SH-SY5Y (cell line): ENCODE data around the gene MGAT3.

Experiments used
- GATA2 ChIP-seq: IDR thresholded peaks from 2 replicates; pipeline ENCODE4 v1.6.1; 2011; ENCODE audit warnings: mild to moderate bottlenecking, low read depth, low read length
- GATA3 ChIP-seq: IDR thresholded peaks from 2 replicates; pipeline ENCODE4 v1.6.1; 2011; ENCODE audit warnings: low read depth, mild to moderate bottlenecking, low read length, moderate library complexity

The MGAT3 gene

DNA sequence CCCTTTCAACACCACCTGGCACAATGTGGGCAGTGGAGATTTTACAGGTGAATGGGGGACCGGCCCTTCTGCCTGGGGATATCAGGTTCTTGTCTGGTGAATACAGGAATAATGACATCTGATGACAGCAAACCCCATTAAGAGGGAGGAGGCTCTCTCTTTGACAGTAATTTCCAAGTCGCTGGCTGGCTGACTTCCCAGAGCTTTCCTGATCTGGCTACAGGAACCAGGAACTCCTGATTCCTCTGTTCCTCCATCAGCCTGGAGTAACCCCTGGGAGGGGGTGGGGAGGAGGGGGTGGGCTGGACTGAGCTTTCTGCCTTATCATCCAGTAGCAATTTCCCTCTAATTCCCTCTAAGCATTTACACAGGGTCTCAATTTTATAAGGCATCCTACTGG lies 41.6 kb downstream of the MGAT3 start:
- no peak for TF ChIP-seq GATA2
- no peak for TF ChIP-seq GATA3

GRCh38 chr22:39498802-39499201 lies 42.0 kb downstream of the MGAT3 start:
- TF ChIP-seq GATA3 (no peak), GATA2 (no peak)

- no peak for TF ChIP-seq GATA3
- no peak for TF ChIP-seq GATA2
Measured at GRCh38 chr22:39500101-39500500, 43.3 kb downstream of the MGAT3 start.

GRCh38 chr22:39501644-39502108 lies 44.9 kb downstream of the MGAT3 start:
- TF ChIP-seq GATA3 (no peak), GATA2 (no peak)

DNA sequence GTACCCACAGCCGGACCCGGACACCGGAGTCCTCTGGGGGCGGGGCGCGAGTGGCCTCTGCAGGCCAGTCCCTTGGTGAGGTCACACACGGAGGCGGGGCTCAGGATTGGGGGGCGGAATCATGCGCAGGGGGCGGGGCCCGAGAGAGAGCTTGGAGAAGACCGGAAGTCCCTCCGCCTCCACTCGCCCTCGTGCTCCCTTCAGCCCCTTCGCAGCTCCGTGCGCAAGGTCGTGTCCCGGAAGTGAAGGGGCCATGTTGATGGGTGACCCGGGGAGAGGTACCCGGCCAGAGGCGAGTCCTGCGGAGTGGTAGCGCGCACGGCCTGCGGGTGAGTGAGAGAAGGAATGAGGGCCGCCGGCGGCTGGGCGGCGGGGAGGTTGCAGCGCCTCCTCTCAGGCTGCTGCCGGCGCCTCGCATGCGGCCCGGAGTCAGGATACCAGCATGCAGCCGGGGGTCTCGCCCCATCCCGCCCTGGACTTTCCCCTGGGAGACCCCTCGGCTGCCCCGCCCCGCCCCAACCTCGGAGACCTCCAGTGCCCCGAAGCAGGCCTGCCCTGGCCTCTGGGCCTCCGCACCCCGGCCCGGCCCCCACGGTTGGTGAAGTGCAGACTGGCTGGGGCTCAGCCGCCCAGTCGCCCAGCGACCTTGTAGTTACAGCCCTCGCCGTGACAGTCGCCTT lies 45.4 kb downstream of the MGAT3 start, which contains the start of gene MIEF1:
TSS of gene MIEF1 (plus strand) at position 182 of the 680 bp plus-strand sequence. CDS start 9,005 bp downstream, outside the sequence.
- TF ChIP-seq GATA3 (no peak), GATA2 (no peak)

DNA sequence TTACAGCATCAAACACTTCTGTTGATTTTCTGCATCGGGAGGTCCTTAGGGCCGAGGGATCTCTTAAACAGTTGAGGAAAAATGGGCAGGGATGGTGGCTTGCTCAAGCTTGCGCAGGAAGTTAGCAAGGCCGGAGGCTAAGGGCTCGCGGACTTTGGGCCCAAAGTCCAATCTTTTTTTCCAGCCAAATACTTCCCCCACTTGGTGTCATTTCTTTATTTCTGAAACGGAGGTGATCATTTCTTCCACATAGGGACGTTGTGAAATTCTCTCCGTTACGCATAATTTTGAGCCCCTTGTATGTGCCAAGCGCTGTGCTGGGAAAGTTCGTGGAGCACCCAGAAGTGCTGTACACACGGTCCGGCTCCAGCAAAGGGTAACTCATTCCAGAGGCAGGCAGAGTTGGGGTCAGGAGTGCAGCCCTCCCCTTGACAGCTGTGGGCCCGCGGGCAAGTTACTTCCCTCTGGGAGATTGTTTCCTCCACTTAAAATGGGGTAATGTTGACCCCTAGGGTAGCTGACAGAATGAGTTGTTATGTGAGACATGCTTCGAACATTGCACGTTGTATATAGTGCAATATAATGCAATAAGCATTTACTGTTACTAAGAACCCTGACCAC lies 46.1 kb downstream of the MGAT3 start:
- TF ChIP-seq GATA2 (no peak), GATA3 (no peak)

DNA sequence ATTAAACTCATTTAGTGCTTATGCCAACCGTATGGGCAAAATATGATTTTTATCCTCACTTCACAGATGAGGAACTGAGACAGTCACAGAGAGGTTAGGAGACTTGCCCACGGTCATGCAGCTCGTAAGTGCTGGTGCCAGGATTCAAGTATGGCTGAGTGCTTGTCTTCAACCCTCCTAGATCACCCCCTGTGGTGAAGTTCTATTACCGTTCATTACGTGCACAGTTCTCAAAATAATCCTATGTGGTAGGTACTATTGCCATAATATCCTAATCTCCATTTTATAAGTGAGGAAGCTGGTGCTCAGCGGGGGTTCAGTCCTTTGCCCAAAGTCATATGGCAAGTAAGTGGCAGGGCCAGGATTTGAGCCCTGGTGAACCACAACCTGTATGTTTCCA lies 46.8 kb downstream of the MGAT3 start:
- TF ChIP-seq GATA2: no peak
- no peak for TF ChIP-seq GATA3

DNA sequence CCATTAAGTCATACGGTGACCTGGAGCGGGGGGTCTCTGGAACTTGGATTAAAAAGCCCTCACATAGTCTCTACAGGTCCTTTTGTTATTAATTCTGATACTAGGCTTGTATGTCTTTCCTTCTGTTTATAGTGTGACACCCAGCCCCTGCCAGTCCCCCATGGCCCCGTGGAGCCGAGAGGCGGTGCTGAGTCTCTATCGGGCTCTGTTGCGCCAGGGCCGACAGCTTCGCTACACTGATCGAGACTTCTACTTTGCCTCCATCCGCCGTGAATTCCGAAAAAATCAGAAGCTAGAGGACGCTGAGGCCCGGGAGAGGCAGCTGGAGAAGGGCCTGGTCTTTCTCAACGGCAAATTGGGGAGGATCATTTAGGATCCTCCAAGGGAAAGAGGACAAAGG lies 47.3 kb downstream of the MGAT3 start:
- TF ChIP-seq GATA3 (no peak), GATA2 (no peak)

DNA sequence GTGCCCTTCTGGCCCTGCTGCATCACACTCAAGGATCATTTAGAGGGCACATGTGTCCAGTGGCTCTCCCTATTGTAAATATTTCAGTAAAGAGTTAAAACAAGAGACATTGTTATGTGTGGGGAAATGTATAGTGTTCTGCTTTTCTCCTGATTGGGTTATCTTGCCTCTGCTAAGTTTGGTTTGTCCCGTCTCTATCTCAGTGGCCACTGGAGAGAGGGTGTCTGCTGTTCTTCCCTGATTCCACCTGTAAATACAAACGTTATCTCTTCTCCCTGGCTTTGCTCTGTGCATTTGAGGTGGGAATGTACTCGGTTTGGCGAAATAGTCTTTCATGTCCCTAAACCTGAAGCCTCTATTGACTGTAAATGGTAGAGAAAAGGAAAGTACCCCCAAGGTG lies 51.6 kb downstream of the MGAT3 start:
- TF ChIP-seq GATA2 (no peak), GATA3 (no peak)

GRCh38 chr22:39510529-39511149 lies 53.8 kb downstream of the MGAT3 start:
- TF ChIP-seq GATA3 (no peak), GATA2 (no peak)

DNA sequence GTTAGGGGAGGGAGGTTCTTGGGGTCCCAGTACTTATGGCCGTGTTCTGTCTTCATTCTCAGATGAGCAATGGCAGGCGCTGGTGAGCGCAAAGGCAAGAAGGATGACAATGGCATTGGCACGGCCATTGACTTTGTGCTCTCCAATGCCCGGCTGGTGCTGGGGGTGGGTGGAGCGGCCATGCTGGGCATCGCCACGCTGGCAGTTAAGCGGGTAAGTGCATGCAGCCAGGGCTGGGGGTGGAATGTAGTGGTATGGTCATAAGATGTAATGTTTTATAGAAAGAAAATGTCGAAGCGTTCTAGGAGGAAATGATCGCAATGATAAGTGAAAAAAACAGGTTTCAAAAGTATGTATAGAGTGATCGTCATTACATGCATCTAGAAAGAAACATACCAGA lies 54.4 kb downstream of the MGAT3 start:
- TF ChIP-seq GATA3: no peak
- no peak for TF ChIP-seq GATA2

GRCh38 chr22:39512026-39512425 lies 55.2 kb downstream of the MGAT3 start:
- TF ChIP-seq GATA3: no peak
- no peak for TF ChIP-seq GATA2

DNA sequence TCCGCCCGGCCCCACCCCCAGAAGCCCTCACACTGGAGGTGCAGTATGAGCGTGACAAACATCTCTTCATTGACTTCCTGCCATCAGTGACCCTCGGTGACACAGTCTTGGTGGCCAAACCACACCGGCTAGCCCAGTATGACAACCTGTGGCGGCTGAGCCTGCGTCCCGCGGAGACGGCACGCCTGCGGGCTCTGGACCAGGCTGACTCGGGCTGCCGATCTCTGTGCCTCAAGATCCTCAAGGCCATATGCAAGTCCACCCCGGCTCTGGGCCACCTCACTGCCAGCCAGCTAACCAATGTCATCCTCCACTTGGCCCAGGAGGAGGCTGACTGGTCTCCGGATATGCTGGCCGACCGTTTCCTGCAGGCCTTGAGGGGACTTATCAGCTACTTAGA lies 57.0 kb downstream of the MGAT3 start:
- TF ChIP-seq GATA3 (no peak), GATA2 (no peak)

- TF ChIP-seq GATA2 (no peak), GATA3 (no peak)
Measured at GRCh38 chr22:39514373-39514973, 57.7 kb downstream of the MGAT3 start.

DNA sequence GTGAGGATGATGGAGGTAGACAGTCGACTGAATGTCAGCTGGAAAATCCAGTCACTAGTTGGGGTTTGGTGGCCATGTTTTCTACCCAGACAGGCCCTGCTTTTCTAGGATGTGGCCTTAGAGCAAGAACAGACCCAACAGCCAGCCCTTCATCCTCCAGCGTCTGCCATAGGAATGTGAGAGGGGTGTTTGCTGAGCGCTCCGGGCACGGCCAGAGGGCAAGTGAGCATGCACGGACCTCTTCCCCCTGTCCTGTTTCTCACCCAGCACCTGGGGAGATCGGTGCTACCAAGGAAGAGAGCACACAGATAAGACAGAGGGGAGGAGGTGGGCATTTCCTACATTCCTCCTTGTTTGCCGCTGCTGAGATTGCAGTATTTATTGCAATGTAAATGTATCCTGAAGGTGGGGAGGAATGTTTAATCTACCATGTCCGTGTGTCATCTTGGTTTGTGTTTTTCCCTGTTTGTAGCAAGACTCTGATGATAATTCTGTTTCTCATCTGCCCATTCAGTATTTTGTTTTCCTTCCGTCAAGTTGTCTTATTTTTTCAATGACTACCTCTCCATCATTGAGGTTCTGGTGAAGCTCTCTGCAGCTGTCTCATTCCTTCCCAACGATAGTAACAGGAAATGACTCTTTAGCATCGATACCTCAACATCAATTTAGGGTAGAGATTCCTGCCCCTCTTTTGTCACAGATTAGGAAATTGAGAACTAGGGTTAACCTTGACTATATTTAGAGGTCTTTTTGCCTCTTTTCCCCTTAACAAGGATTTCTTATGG lies 58.6 kb downstream of the MGAT3 start:
- TF ChIP-seq GATA2 (no peak), GATA3 (no peak)

DNA sequence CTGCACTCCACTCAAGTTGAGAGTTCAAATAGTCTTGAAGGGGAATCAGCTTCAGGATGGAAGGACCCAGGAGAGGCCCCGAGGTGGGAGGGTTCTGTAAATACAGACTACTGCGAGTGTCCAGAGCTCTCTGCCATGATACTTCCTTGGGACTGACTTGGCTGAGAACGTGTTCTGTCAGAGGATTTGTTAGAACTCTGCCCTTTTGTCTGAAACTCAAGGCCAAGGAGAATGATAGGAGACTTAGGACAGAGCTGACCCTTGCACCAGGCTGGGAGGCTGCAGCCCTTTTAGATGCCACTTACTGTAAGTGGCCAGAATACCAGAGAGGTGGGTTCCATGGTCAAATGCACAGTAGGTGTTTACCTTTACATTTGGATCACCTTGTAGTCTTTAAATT lies 60.7 kb downstream of the MGAT3 start:
- TF ChIP-seq GATA2: no peak
- no peak for TF ChIP-seq GATA3
